HEK293 (cell line): ENCODE measurements around the gene AR.

Source experiments
- CTCF ChIA-PET: fragments of 350-600 bp; formaldehyde crosslinking; extraction: SDS; loops from one replicate; lab custom pipeline; 2021; ENCODE audit warnings: antibody characterized with exemption; lab: Yijun Ruan, JAX
- POLR2A ChIA-PET: fragments of 300-600 bp; formaldehyde crosslinking; extraction: SDS; loops from one replicate; lab custom pipeline; 2020; ENCODE audit warnings: antibody characterized with exemption, inconsistent platforms; lab: Yijun Ruan, JAX
- H3K27ac ChIP-seq: fragments of 200-500 bp; sonication (Bioruptor generic); 2 replicates; pipeline ENCODE4 v1.5.1; 2014; ENCODE audit warnings: low read depth, low read length, control low read depth, inconsistent platforms; ENCODE audit errors: extremely low read depth
- H3K36me3 ChIP-seq, 2 experiments: fragments of 200-500 bp in 1 of 2; sonication (Bioruptor generic) in 1 of 2; 1 replicate in 1 of 2; 2 replicates in 1 of 2; pipeline ENCODE4 v1.5.1; 2014 to 2017; ENCODE audit warnings: inconsistent platforms in 2 of 2, low read length in 2 of 2; ENCODE audit not compliant: control insufficient read depth in 2 of 2, insufficient read depth in 1 of 2
- H3K4me1 ChIP-seq: fragments of 200-500 bp; sonication (Bioruptor generic); 2 replicates; pipeline ENCODE4 v1.5.1; 2014; ENCODE audit warnings: mild to moderate bottlenecking, low read length, inconsistent platforms; ENCODE audit not compliant: control insufficient read depth, insufficient read depth
- H3K4me3 ChIP-seq: 2 replicates; pipeline ENCODE4 v1.5.1; 2011; ENCODE audit warnings: low read depth, mild to moderate bottlenecking, control low read depth, low read length, moderate library complexity
- H3K9me3 ChIP-seq: fragments of 200-500 bp; sonication (Bioruptor generic); 2 replicates; pipeline ENCODE4 v1.5.1; 2014; ENCODE audit warnings: low read depth, low read length, inconsistent platforms; ENCODE audit not compliant: control insufficient read depth, insufficient read depth
- GLI4 ChIP-seq: fragments of 450-650 bp; formaldehyde crosslinking; IDR thresholded peaks from 2 replicates; pipeline ENCODE4 v1.5.1; 2016; ENCODE audit warnings: missing biosample characterization, missing genetic modification characterization
- KLF7 ChIP-seq: fragments of 450-650 bp; formaldehyde crosslinking; IDR thresholded peaks from 2 replicates; pipeline ENCODE4 v1.5.1; 2016; ENCODE audit warnings: missing biosample characterization, missing genetic modification characterization, borderline replicate concordance
- PRDM1 ChIP-seq: fragments of 450-650 bp; formaldehyde crosslinking; IDR thresholded peaks from 2 replicates; pipeline ENCODE4; 2016; ENCODE audit warnings: missing biosample characterization, missing genetic modification characterization
- SCRT1 ChIP-seq: fragments of 450-650 bp; formaldehyde crosslinking; IDR thresholded peaks from 2 replicates; pipeline ENCODE4 v1.5.1; 2016; ENCODE audit warnings: missing biosample characterization, missing genetic modification characterization, borderline replicate concordance
- WT1 ChIP-seq: fragments of 450-650 bp; formaldehyde crosslinking; IDR thresholded peaks from 2 replicates; pipeline ENCODE4 v1.5.1; 2016; ENCODE audit warnings: missing biosample characterization, missing genetic modification characterization
- ZBTB1 ChIP-seq: fragments of 450-650 bp; formaldehyde crosslinking; IDR thresholded peaks from 2 replicates; pipeline ENCODE4 v1.5.1; 2016; ENCODE audit warnings: missing biosample characterization, missing genetic modification characterization
- ZNF146 ChIP-seq: fragments of 450-650 bp; formaldehyde crosslinking; IDR thresholded peaks from 2 replicates; pipeline ENCODE4 v1.5.1; 2016; ENCODE audit warnings: missing biosample characterization, missing genetic modification characterization
- ZNF223 ChIP-seq: fragments of 450-650 bp; formaldehyde crosslinking; IDR thresholded peaks from 2 replicates; pipeline ENCODE4 v1.5.1; 2016; ENCODE audit warnings: missing biosample characterization, missing genetic modification characterization
- ZNF23 ChIP-seq: fragments of 450-650 bp; formaldehyde crosslinking; IDR thresholded peaks from 2 replicates; pipeline ENCODE4 v1.5.1; 2016; ENCODE audit warnings: missing biosample characterization, missing genetic modification characterization, borderline replicate concordance
- ZNF391 ChIP-seq: fragments of 450-650 bp; formaldehyde crosslinking; IDR thresholded peaks from 2 replicates; pipeline ENCODE4 v1.5.1; 2016; ENCODE audit warnings: low read depth, missing biosample characterization, missing genetic modification characterization, borderline replicate concordance
- ZNF624 ChIP-seq: fragments of 450-650 bp; formaldehyde crosslinking; IDR thresholded peaks from 2 replicates; pipeline ENCODE4 v1.5.1; 2017; ENCODE audit warnings: missing biosample characterization, missing genetic modification characterization
- ZNF654 ChIP-seq: fragments of 450-650 bp; formaldehyde crosslinking; IDR thresholded peaks from 2 replicates; pipeline ENCODE4 v1.5.1; 2016; ENCODE audit warnings: low read depth, missing biosample characterization, missing genetic modification characterization
- ZNF837 ChIP-seq: fragments of 450-650 bp; formaldehyde crosslinking; IDR thresholded peaks from 2 replicates; pipeline ENCODE4 v1.5.1; 2016; ENCODE audit warnings: missing biosample characterization, missing genetic modification characterization
- ZXDB ChIP-seq: fragments of 450-650 bp; formaldehyde crosslinking; IDR thresholded peaks from 2 replicates; pipeline ENCODE4 v1.5.1; 2016; ENCODE audit warnings: missing biosample characterization, missing genetic modification characterization
- TF ChIP-seq, protein P1 (sequence below): fragments of 450-650 bp; formaldehyde crosslinking; optimal IDR thresholded peaks from 2 replicates; pipeline ENCODE3; 2016; ENCODE audit warnings: missing biosample characterization, mild to moderate bottlenecking, missing genetic modification characterization
- TF ChIP-seq, protein P2 (sequence below): fragments of 450-650 bp; formaldehyde crosslinking; IDR thresholded peaks from 2 replicates; pipeline ENCODE4 v1.5.1; 2016; ENCODE audit warnings: missing biosample characterization, missing genetic modification characterization
- TF ChIP-seq, protein P3 (sequence below): fragments of 450-650 bp; IDR thresholded peaks from 2 replicates; pipeline ENCODE4 v1.5.1; 2018; ENCODE audit warnings: missing biosample characterization, missing genetic modification characterization

The AR gene

GRCh38 chrX:67732864-67733263 is 189.0 kb downstream of the AR start:
- TF ChIP-seq, protein P1, sequence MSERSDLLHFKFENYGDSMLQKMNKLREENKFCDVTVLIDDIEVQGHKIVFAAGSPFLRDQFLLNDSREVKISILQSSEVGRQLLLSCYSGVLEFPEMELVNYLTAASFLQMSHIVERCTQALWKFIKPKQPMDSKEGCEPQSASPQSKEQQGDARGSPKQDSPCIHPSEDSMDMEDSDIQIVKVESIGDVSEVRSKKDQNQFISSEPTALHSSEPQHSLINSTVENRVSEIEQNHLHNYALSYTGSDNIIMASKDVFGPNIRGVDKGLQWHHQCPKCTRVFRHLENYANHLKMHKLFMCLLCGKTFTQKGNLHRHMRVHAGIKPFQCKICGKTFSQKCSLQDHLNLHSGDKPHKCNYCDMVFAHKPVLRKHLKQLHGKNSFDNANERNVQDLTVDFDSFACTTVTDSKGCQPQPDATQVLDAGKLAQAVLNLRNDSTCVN (tag by site-specific recombination) = no peak
- TF ChIP-seq, protein P2, sequence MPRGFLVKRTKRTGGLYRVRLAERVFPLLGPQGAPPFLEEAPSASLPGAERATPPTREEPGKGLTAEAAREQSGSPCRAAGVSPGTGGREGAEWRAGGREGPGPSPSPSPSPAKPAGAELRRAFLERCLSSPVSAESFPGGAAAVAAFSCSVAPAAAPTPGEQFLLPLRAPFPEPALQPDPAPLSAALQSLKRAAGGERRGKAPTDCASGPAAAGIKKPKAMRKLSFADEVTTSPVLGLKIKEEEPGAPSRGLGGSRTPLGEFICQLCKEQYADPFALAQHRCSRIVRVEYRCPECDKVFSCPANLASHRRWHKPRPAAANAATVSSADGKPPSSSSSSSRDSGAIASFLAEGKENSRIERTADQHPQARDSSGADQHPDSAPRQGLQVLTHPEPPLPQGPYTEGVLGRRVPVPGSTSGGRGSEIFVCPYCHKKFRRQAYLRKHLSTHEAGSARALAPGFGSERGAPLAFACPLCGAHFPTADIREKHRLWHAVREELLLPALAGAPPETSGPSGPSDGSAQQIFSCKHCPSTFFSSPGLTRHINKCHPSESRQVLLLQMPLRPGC (tag by site-specific recombination) = no peak
- TF ChIP-seq, all 188 proteins: peak for 0
- Histone ChIP-seq H3K9me3 (no peaks in the 10 kb centered on the region), H3K36me3 (no peaks in the 10 kb centered on the region), H3K4me1 (no peaks in the 10 kb centered on the region), H3K4me3 (no peak overlapping the region), H3K27ac (no peak overlapping the region)
- POLR2A ChIA-PET = no interaction called here
- CTCF ChIA-PET = no interaction called here

DNA sequence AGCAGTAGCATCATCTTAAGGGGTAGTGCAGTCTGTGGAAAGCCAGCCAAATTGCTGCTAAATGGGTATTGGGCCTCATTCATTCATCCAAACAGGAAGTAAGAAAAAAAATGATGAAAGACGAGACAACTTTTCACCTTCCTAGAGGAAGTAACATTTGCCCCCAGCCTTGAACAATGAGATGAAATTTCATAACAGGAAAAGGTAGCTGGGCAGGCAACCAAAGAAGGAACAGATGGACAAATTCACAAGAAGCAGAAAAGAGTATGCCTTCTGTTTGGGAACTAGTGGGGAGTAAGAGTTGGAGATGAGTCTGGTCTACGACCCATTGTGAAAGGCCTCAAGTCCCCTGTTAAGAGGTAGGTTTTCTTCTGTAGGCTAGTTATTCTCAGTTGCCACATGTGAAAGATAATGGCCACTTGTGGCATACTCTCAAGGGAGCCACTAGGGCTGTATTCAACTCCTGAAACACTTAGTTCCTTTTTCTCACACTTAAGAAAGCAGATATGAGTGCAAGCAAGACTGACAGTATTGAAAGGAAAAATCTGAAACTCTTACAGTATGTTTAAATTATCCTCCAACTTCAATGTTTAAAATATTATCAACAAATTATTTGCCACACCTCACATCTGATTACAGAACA is 190.4 kb downstream of the AR start:
- Histone ChIP-seq H3K4me3 (no peak overlapping the region), H3K4me1 (no peaks in the 10 kb centered on the region), H3K36me3 (no peaks in the 10 kb centered on the region; a peak in 1 of 3 replicates), H3K9me3 (no peaks in the 10 kb centered on the region), H3K27ac (no peak overlapping the region)
- ChIA-PET CTCF (no interaction called here), POLR2A (no interaction called here)
- no peak for TF ChIP-seq ZNF391 (tag by site-specific recombination)
- no peak for TF ChIP-seq SCRT1 (tag by site-specific recombination)
- TF ChIP-seq, protein P3, sequence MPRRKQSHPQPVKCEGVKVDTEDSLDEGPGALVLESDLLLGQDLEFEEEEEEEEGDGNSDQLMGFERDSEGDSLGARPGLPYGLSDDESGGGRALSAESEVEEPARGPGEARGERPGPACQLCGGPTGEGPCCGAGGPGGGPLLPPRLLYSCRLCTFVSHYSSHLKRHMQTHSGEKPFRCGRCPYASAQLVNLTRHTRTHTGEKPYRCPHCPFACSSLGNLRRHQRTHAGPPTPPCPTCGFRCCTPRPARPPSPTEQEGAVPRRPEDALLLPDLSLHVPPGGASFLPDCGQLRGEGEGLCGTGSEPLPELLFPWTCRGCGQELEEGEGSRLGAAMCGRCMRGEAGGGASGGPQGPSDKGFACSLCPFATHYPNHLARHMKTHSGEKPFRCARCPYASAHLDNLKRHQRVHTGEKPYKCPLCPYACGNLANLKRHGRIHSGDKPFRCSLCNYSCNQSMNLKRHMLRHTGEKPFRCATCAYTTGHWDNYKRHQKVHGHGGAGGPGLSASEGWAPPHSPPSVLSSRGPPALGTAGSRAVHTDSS (tag by site-specific recombination) = no peak
- TF ChIP-seq, protein P1 (tag by site-specific recombination) = no peak
- TF ChIP-seq ZBTB1 (tag by site-specific recombination) = no peak
- no peak for TF ChIP-seq ZNF837

GRCh38 chrX:67749536-67749935 is 205.7 kb downstream of the AR start:
- ChIA-PET CTCF (interaction anchor here (0.6 kb wide), 1 partner anchor 182 kb away, joined by 3 read pairs; no protein-coding TSS in a partner anchor), POLR2A (no interaction called here)
- TF ChIP-seq PRDM1 (tag by site-specific recombination) = no peak
- H3K36me3 ChIP-seq = no peaks in the 10 kb centered on the region
- H3K27ac ChIP-seq = no peak overlapping the region
- H3K9me3 ChIP-seq = peaks cover 3% of the 10 kb centered on the region
- no peaks in the 10 kb centered on the region for H3K4me1 ChIP-seq
- H3K4me3 ChIP-seq = no peak overlapping the region

DNA sequence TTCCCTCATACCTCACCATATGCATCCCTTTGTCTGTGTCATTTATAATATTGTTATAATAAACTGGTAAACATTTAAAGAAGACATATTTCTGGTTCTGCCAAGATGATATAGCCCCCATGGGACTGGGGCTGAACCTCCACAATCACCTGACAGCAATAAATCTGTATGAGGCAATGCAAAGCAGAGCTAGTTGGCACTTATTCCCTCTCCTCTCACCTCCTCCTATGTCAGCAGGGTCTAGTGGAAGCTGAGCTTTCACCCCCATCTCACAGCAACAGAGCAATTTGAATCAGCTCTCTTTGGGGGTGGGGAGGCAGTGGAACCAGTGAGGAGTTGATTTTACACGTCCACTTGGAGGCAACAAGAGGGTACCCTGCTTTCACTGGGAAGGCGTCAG is 206.9 kb downstream of the AR start:
- H3K4me3 ChIP-seq = no peak overlapping the region
- H3K4me1 ChIP-seq = no peaks in the 10 kb centered on the region
- TF ChIP-seq ZNF223 (tag by site-specific recombination) (no peak), GLI4 (tag by site-specific recombination) (no peak), ZNF23 (tag by site-specific recombination) (no peak), ZXDB (no peak), ZNF146 (no peak), WT1 (tag by site-specific recombination) (no peak), KLF7 (no peak), ZNF624 (no peak), ZNF654 (tag by site-specific recombination) (no peak)
- H3K36me3 ChIP-seq = no peaks in the 10 kb centered on the region
- CTCF ChIA-PET = no interaction called here
- H3K27ac ChIP-seq = no peak overlapping the region
- H3K9me3 ChIP-seq = peaks cover 3% of the 10 kb centered on the region
- POLR2A ChIA-PET = no interaction called here
